Bronchial epithelial cell (primary cell): ENCODE data around the gene RCBTB1. TPM values are rescaled to one million over a fixed set of nuclear protein-coding genes. Genes with fewer than 3 reads are reported as not detected.

Source experiments
- DNase-seq: peaks from one replicate; pipeline ENCODE4 v3.0.0-alpha.2; 2010; ENCODE audit warnings: low read depth
- FAIRE-seq: peaks from 2 replicates; lab custom pipeline; 2011; peaks lifted over from hg19 to GRCh38; lab: Jason Lieb, UNC
- H3K27me3 ChIP-seq: 2 replicates; pipeline ENCODE4 v1.5.1; 2011; ENCODE audit warnings: low read length; ENCODE audit not compliant: control insufficient read depth, insufficient read depth
- H3K36me3 ChIP-seq: 2 replicates; pipeline ENCODE4 v1.5.1; 2011; ENCODE audit warnings: low read length; ENCODE audit not compliant: control insufficient read depth, insufficient read depth
- H3K4me3 ChIP-seq: 2 replicates; pipeline ENCODE4 v1.5.1; 2011; ENCODE audit warnings: mild to moderate bottlenecking, low read depth, low read length, control low read depth
- total RNA-seq: library from RNA; depleted of rRNA; stranded (reverse); fragments of >200 nt; gene quantifications from 2 replicates; pipeline ENCODE4 v1.2.1, GENCODE V29; 2014
- TF ChIP-seq, protein P1 (sequence below): IDR thresholded peaks from 2 replicates; pipeline ENCODE4 v1.5.1; 2011; ENCODE audit warnings: mild to moderate bottlenecking, moderate library complexity, low read length, control low read depth, inconsistent platforms; ENCODE audit not compliant: insufficient read depth, severe bottlenecking

The RCBTB1 gene
- total RNA-seq, 1 donor from 2014 or later = 21.3 TPM

DNA sequence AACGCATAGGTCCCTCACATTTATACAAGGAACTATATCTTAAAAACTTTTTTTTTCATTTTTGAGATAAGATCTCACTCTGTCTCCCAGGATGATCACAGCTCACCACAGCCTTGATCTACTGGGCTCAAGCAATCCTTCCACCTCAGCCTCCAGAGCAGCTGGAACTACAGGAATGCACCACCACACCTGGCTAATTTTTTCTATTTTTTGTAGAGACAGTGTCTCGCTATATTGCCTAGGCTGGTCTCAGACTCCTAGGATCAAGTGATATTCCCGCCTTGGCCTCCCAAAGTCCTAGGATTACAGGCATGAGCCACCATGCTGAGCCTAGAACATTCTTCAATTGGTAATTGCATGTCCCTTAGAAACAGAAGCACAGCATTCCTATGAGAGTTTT, 41.7 kb downstream of the RCBTB1 start:
- H3K27me3 ChIP-seq = no peaks in the 10 kb centered on the region
- TF ChIP-seq, protein P1, sequence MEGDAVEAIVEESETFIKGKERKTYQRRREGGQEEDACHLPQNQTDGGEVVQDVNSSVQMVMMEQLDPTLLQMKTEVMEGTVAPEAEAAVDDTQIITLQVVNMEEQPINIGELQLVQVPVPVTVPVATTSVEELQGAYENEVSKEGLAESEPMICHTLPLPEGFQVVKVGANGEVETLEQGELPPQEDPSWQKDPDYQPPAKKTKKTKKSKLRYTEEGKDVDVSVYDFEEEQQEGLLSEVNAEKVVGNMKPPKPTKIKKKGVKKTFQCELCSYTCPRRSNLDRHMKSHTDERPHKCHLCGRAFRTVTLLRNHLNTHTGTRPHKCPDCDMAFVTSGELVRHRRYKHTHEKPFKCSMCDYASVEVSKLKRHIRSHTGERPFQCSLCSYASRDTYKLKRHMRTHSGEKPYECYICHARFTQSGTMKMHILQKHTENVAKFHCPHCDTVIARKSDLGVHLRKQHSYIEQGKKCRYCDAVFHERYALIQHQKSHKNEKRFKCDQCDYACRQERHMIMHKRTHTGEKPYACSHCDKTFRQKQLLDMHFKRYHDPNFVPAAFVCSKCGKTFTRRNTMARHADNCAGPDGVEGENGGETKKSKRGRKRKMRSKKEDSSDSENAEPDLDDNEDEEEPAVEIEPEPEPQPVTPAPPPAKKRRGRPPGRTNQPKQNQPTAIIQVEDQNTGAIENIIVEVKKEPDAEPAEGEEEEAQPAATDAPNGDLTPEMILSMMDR = no peak
- no peaks in the 10 kb centered on the region for H3K36me3 ChIP-seq
- H3K4me3 ChIP-seq = no peak overlapping the region
- DNase-seq (no peak), FAIRE-seq (no peak)

DNA sequence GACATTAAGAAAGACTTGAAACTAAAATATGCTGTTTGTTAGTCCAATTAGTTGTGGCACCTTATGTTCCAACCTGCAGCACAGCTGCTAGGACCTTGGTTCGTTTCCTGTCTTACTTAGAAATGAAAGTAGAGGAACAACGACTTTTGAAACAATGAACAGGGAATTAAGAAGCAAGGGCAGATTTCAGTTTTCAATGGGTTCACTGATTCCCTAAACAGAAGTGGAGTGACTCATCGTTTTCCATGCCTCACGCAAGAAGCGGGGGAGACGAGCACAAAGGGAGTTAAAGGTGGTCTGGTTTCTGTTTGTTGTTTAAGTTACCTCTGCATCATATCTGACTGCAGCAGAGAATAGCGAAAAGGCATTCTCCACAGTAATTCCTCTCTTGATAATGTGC, 44.8 kb downstream of the RCBTB1 start:
- FAIRE-seq (no peak), DNase-seq (no peak)
- Histone ChIP-seq H3K27me3 (no peaks in the 10 kb centered on the region), H3K4me3 (no peak overlapping the region), H3K36me3 (no peaks in the 10 kb centered on the region)
- TF ChIP-seq, protein P1 = no peak

DNA sequence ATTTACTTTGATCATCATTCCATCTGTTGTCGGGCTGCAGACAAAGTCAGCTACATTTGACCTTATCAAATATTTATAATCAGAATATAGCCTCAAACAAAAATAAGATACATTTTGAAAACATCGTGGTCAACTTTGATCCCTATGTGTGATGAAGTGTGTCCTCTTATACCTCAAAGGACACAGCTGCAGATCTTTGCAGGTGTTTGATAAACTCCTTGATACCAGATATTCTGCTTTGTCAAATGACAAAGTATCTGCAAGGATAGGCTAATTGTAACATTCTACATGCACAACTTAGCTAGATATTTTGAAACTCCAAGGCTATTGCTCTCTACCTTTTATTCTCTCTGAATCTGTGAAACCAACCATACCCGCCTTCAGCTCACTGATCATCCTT, 45.6 kb downstream of the RCBTB1 start:
- no peaks in the 10 kb centered on the region for H3K36me3 ChIP-seq
- no peaks in the 10 kb centered on the region for H3K27me3 ChIP-seq
- TF ChIP-seq, protein P1 = no peak
- H3K4me3 ChIP-seq = no peak overlapping the region
- no peak for DNase-seq
- no peak for FAIRE-seq

DNA sequence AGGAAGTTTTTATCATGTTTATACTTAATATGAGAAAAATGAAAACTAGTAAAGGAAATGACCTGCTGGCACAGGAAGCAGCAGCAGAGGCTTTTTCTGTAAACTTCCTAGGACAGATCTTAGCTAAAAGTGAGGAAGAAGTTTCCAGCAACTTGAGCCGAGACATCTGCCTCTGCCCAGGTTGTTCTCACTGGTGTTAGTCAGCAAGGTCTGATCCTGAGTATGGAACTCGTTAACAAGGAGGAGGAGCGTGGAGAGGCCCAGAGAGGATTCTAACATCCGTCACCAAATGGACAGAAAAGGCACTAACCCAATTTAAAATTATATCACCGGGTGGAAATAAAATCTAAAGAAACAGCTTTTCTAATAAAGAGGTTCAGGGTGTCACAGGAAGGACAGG, 46.0 kb downstream of the RCBTB1 start:
- no peak for FAIRE-seq
- DNase-seq = no peak
- Histone ChIP-seq H3K27me3 (no peaks in the 10 kb centered on the region), H3K4me3 (no peak overlapping the region), H3K36me3 (no peaks in the 10 kb centered on the region)
- TF ChIP-seq, protein P1 = no peak

DNA sequence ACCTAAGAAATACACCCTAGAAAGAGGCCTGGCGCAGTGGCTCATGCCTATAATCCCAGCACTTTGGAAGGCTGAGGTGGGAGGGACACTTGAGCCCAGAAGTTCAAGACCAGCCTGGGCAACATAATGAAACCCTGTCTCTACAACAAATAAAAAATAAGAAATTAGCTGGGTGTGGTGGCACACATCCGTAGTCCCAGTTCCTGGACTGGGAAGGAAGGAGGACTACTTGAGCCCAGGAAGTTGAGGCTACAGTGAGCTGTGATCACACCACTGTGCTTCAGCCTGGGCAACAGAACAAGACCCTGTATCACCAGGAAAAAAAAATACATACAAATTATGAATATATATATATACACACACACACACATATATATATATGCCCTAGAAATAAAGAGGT, 47.0 kb downstream of the RCBTB1 start:
- Histone ChIP-seq H3K4me3 (no peak overlapping the region), H3K36me3 (no peaks in the 10 kb centered on the region), H3K27me3 (no peaks in the 10 kb centered on the region)
- DNase-seq = no peak
- TF ChIP-seq, protein P1 = no peak
- FAIRE-seq = no peak

DNA sequence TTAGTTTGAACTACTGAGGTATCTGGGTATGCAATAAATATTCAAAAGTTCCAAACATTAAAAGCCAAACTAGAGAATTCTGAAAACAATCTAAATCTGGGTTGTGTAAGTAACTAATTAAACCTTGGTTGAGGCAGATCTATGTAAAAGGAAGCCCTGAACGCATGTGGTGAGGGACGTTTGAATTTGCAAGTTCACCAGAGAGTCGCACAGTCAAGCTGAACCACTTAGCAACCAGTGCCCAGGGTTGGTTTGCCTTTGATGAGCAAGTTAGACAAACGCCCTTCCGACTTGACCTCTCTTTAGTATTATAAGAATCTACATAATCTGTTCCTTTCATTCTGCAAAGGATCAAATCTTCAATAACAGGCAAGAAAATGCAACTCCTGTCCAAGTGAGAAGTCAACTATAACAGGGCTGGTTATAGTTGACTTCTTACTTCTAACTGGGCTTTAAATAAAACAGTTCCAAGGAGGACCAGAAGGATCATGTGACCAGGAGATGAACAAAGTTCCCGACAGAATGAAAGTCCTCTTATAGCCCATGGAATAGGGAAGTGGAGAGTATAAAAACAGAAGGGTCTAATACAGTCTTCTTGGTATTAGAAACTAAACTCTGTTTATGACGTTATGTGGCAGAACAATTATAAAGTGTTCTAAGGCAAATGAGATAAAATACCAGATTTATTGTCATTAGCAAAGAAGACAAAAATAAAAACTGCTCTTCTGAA, 49.0 kb downstream of the RCBTB1 start:
- no peak for FAIRE-seq
- Histone ChIP-seq H3K4me3 (no peak overlapping the region), H3K27me3 (no peaks in the 10 kb centered on the region), H3K36me3 (no peaks in the 10 kb centered on the region)
- TF ChIP-seq, protein P1 = no peak
- DNase-seq = no peak
